SH-SY5Y (cell line): ENCODE data around the gene TM9SF4.

Source experiments
- GATA2 ChIP-seq: IDR thresholded peaks from 2 replicates; pipeline ENCODE4 v1.6.1; 2011; ENCODE audit warnings: mild to moderate bottlenecking, low read depth, low read length
- GATA3 ChIP-seq: IDR thresholded peaks from 2 replicates; pipeline ENCODE4 v1.6.1; 2011; ENCODE audit warnings: low read depth, mild to moderate bottlenecking, low read length, moderate library complexity

- TF ChIP-seq GATA3: no peak
- TF ChIP-seq GATA2: no peak
These were observed 23.5 kb downstream of the TM9SF4 start for GRCh38 chr20:32132911-32133549.
